ENCODE results near the gene SLC16A3. TPM values are rescaled to one million over a fixed set of nuclear protein-coding genes. Genes with fewer than 3 reads are reported as not detected.

Gene SLC16A3
- total and polyA plus RNA-seq, 9 of the 15 experiments (the other 6 are each of a cell fraction or from before 2014, with no cell fraction given), result 0.11 to 5.4 (median 1.2) TPM; not detected in 2

GRCh38 chr17:82231562-82232321 is 2.9 kb downstream of the SLC16A3 start (continued):
- TF ChIP-seq ZFP91 (CRISPR knock-in tag; IDR thresholded peaks at IDR 0.05), result no peak
- peak; percentile 86 for TF ChIP-seq ELF1 (tag; IDR thresholded peaks at IDR 0.05)
- no peak; the same call in 1 of the 2 replicates for TF ChIP-seq ZNF263 (CRISPR knock-in tag; IDR thresholded peaks at IDR 0.05; ENCODE audit: borderline replicate concordance)
- TF ChIP-seq THAP12 (CRISPR knock-in tag; IDR thresholded peaks at IDR 0.05), result no peak
- no peak for TF ChIP-seq NFATC3 (IDR thresholded peaks at IDR 0.05)
- TF ChIP-seq SRSF7 (optimal IDR thresholded peaks at IDR 0.05; ENCODE audit: low read depth, low read length), result no peak
- peak in 1 of 2 experiments; percentile 44; a peak in 2 of 4 replicates for TF ChIP-seq HDAC1 (IDR thresholded peaks at IDR 0.05)
- TF ChIP-seq CBX1 (IDR thresholded peaks at IDR 0.05; ENCODE audit: low read depth), result peak; percentile 31; the same call in 1 of the 2 replicates
- no peak for TF ChIP-seq ZSCAN32 (CRISPR knock-in tag; IDR thresholded peaks at IDR 0.05)
- no peak for TF ChIP-seq ZBTB12 (CRISPR knock-in tag; IDR thresholded peaks at IDR 0.05)
- no peak for TF ChIP-seq NFXL1 (CRISPR knock-in tag; IDR thresholded peaks at IDR 0.05)
- TF ChIP-seq CHD4 (IDR thresholded peaks at IDR 0.05; ENCODE audit: insufficient read depth, insufficient replicate concordance, low read depth, low read length, poor library complexity, severe bottlenecking), result peak; percentile 79
- 0 out of 2 replicates have a peak, but pooled peaks have one; percentile 10 for TF ChIP-seq CAMTA2 (CRISPR knock-in tag; conservative IDR thresholded peaks at IDR 0.05)
- TF ChIP-seq SNAPC5 (CRISPR knock-in tag; IDR thresholded peaks at IDR 0.05), result no peak
- TF ChIP-seq MNT (conservative IDR thresholded peaks at IDR 0.05), result peak in 1 of 2 experiments; percentile 22
- TF ChIP-seq ZBTB49 (CRISPR knock-in tag; IDR thresholded peaks at IDR 0.05; ENCODE audit: borderline replicate concordance), result no peak
- no peak for TF ChIP-seq ZNF778 (CRISPR knock-in tag; IDR thresholded peaks at IDR 0.05)
